ENCODE measurements around the gene EIF4B. TPM values are rescaled to one million over a fixed set of nuclear protein-coding genes. Genes with fewer than 3 reads are reported as not detected.
"Not testable (repeated sequence)": the region's sequence is repeated elsewhere in the genome, so short reads cannot be mapped to it uniquely, and the experiment has no call there.

EIF4B gene
- total RNA-seq, 1 donor, result 849 TPM

DNA sequence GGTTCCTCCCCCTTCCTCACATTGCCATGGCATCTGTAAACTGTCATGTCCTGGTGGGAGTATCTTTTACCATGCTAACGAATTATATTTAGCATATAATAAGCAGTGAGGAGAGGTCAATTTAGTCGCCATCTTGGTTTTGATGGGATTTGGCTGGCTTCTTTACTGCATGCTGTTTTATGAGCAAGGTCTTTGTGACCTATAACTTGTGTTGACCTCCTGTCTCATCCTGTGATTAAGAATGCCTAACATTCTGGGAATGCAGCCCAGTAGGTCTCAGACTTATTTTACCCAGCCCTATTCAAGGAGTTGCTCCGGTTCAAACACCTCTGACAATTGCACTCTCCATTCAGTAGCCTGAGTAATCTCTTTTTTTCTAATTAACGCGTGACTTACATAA is 2.1 kb upstream of the EIF4B start:
- H3K4me3 ChIP-seq (ENCODE audit: low read depth, low read length), result peak overlapping the region; percentile 22
- no peak for DNase-seq (ENCODE audit: low read depth)
- no peak for TF ChIP-seq CTCF (IDR thresholded peaks at IDR 0.05; ENCODE audit: insufficient read depth, low read depth, low read length)

DNA sequence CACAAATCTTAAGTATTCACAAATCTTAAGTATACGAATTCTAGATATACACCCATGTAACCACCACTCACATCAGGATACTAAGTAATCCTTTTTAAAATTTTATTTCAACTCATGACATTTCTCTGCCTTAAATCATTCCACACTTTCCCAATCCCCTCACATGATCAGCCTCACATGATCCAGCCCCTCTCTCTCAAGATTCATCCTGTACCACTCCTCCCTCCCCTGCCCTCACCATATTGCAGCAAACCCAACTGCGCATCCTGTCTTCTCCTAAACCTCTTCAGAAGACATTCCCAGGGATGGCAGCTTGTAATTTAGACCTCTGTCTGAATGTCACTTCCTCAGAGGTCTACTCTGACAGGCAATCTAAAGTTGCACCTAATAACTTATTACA is 1.7 kb upstream of the EIF4B start:
- peak overlapping the region; percentile 100 for H3K4me3 ChIP-seq (ENCODE audit: low read depth, low read length)
- TF ChIP-seq CTCF (IDR thresholded peaks at IDR 0.05; ENCODE audit: insufficient read depth, low read depth, low read length), result no peak
- peak; percentile 91 for DNase-seq (ENCODE audit: low read depth)

- TF ChIP-seq CTCF (IDR thresholded peaks at IDR 0.05; ENCODE audit: insufficient read depth, low read depth, low read length), result no peak
- peak overlapping the region; percentile 100 for H3K4me3 ChIP-seq (ENCODE audit: low read depth, low read length)
- peak; percentile 42 for DNase-seq (ENCODE audit: low read depth)
Measured at GRCh38 chr12:53005215-53005985, 856 bp upstream of the EIF4B start.

- H3K4me3 ChIP-seq (ENCODE audit: low read depth, low read length), result peak overlapping the region; percentile 100
- no peak for TF ChIP-seq CTCF (IDR thresholded peaks at IDR 0.05; ENCODE audit: insufficient read depth, low read depth, low read length)
- peak; percentile 62 for DNase-seq (ENCODE audit: low read depth)
Measured at GRCh38 chr12:53006810-53007309, 604 bp downstream of the EIF4B start.

- no peak for TF ChIP-seq CTCF (IDR thresholded peaks at IDR 0.05; ENCODE audit: insufficient read depth, low read depth, low read length)
- DNase-seq (ENCODE audit: low read depth), result no peak
- peak overlapping the region; percentile 100 for H3K4me3 ChIP-seq (ENCODE audit: low read depth, low read length)
Measured at GRCh38 chr12:53007343-53007742, 1.1 kb downstream of the EIF4B start.

- peak overlapping the region; percentile 100 for H3K4me3 ChIP-seq (ENCODE audit: low read depth, low read length)
- DNase-seq (ENCODE audit: low read depth), result not testable (repeated sequence)
Measured at GRCh38 chr12:53008760-53009159, 2.5 kb downstream of the EIF4B start.

- no peak for DNase-seq (ENCODE audit: low read depth)
- TF ChIP-seq CTCF (IDR thresholded peaks at IDR 0.05; ENCODE audit: insufficient read depth, low read depth, low read length), result no peak
- H3K4me3 ChIP-seq (ENCODE audit: low read depth, low read length), result no peak overlapping the region
Measured at GRCh38 chr12:53010955-53011354, 4.7 kb downstream of the EIF4B start.

Measured in fibroblast of villous mesenchyme (primary cell).